Measurements from ENCODE around the gene SHLD2.
"Not testable (repeated sequence)": the region's sequence is repeated elsewhere in the genome, so short reads cannot be mapped to it uniquely, and the experiment has no call there.

SHLD2 gene

GRCh38 chr10:87216120-87216519, 121.1 kb downstream of the SHLD2 start:
- not testable (repeated sequence) for DNase-seq (ENCODE audit: low read depth in 3 of 3)

GRCh38 chr10:87219370-87219769, 124.4 kb downstream of the SHLD2 start:
- not testable (repeated sequence) for DNase-seq (ENCODE audit: low read depth in 3 of 3)

DNA sequence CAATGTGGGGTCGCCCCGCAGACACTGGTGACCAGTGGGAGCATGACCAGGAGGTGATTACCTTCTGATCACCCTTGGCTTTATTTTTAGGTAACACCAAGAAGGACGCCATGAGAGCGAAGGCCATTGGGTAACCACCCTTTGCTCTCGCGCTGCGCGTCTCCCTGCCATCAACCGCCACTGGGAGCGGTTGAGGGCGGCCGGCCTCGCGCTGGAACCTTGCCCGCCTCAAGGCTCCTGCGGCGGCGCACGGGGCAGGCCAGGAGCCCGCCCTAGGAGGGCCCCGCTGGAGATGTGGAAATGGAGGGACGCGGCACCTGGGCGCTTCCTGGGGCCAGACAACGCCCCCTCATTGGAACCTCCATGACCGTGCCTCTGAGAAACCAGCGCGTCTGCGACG, 127.8 kb downstream of the SHLD2 start:
- not testable (repeated sequence) for DNase-seq (ENCODE audit: low read depth in 3 of 3)

DNA sequence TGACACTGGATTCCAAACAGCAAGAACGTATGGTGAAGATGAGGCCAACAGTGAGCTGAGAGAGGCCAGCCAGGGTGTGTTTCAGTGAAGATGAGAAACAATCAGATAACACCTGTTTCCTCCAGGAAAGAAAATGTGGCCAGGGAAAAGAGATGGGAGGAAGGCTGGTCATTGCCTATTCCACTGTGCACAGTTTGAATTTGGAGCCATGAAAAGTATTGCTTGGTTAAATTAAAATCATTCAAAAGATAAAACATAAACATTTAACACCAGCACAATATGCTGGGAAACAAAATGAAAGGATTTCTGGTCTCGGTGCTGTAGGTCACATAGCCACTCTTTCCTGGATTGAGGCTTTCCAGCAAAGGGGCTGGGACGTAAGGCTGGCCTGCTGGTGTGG, 130.1 kb downstream of the SHLD2 start, which contains the start of gene NUTM2A:
TSS of gene NUTM2A (plus strand) at position 301 of the 400 bp plus-strand sequence. CDS start 383 bp downstream, outside the sequence.
- not testable (repeated sequence) for DNase-seq (ENCODE audit: low read depth in 3 of 3)

- not testable (repeated sequence) for DNase-seq (ENCODE audit: low read depth in 3 of 3)
Observed at GRCh38 chr10:87228247-87228646, 133.2 kb downstream of the SHLD2 start.

DNA sequence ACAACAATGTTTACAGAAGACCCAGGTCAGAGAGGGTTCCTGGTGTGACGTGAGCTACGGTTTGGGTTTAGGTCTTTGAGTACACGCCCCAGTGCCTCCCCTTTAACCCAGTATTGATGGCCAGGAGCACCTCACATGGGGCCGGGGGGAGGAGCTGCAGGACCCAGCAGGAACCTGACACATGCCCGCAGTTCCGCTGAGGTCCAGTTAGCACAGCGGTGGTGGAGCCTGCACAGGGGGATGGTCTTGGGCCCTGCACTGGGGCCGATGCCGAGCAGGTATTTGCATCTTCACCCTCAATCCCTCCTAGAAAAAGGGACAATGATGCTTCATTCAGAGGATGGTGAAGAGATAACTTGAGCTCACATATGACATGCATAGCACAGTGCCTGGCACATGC, 134.2 kb downstream of the SHLD2 start:
- not testable (repeated sequence) for DNase-seq (ENCODE audit: low read depth in 3 of 3)

- not testable (repeated sequence) for DNase-seq (ENCODE audit: low read depth in 3 of 3)
Observed at GRCh38 chr10:87234854-87235253, 139.8 kb downstream of the SHLD2 start.

DNA sequence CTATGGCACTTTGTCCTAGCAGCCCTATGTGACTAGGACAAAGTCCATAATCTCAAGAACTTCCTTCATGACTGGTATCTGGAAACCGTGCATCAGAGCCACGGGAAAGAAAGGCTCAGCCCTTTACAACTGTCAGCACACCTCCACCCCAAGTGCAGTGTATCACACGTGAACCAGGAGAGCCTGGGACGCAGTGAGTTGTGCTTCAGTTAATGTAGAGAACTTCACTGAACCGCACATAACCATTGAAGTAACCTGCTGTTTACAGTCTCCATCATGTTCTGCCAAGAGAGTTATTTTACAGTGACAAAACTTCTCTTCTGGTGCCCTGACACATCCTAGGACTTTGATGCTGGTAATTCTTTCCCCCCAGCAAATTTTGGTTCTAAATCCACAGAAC, 142.2 kb downstream of the SHLD2 start:
- not testable (repeated sequence) for DNase-seq (ENCODE audit: low read depth in 3 of 3)

- DNase-seq (ENCODE audit: low read depth in 3 of 3): not testable (repeated sequence)
Observed at GRCh38 chr10:87239346-87239808, 144.4 kb downstream of the SHLD2 start.

Measured in stimulated activated CD4-positive, alpha-beta T cell treated with anti-CD3 and anti-CD28 coated beads, TNF-alpha, amount 100 ng/mL, for 4 hours (primary cell).